Ascending aorta (tissue), 2 donors: ENCODE results near the gene PYGO1. TPM values are rescaled to one million over a fixed set of nuclear protein-coding genes. Genes with fewer than 3 reads are reported as not detected.

ENCODE experiments used
- DNase-seq, 2 donors: peaks; one replicate each; pipeline ENCODE4 v3.0.0-alpha.2; 2019; ENCODE audit warnings: low spot score in 2 of 2
- H3K27ac ChIP-seq, 2 donors: fragments of 200-600 bp; sonication (generic); one replicate each; pipeline ENCODE4 v1.5.1; 2016 to 2017; ENCODE audit warnings: mild to moderate bottlenecking in 1 of 2
- H3K27me3 ChIP-seq: fragments of 200-600 bp; sonication (generic); one replicate; pipeline ENCODE4 v1.5.1; 2017
- H3K36me3 ChIP-seq, 2 donors: fragments of 200-600 bp; sonication (generic); one replicate each; pipeline ENCODE4 v1.5.1; 2016
- H3K4me1 ChIP-seq, 2 donors: fragments of 200-600 bp; sonication (generic); one replicate each; pipeline ENCODE4 v1.5.1; 2016 to 2017; ENCODE audit warnings: mild to moderate bottlenecking in 1 of 2
- H3K4me3 ChIP-seq, 2 donors: fragments of 200-600 bp; sonication (generic); one replicate each; pipeline ENCODE4 v1.5.1; 2016 to 2017; ENCODE audit warnings: mild to moderate bottlenecking in 1 of 2
- H3K9me3 ChIP-seq, 2 donors: fragments of 200-600 bp; sonication (generic); one replicate each; pipeline ENCODE4 v1.5.1; 2016
- intact Hi-C: fragments of 100-400 bp; cut with DNase I; formaldehyde crosslinking; loops from one replicate; pipeline ENCODE4 v1.15.1; 2023
- total RNA-seq: library from RNA; depleted of rRNA; stranded (reverse); fragments of >200 nt; gene quantifications from one replicate; pipeline ENCODE4 v1.1.0, GENCODE V29; 2016
- TF ChIP-seq, protein P1 (sequence below), 3 experiments: fragments of 200-600 bp in 2 of 3; fragments of 450-650 bp in 1 of 3; sonication (generic) in 2 of 3; IDR thresholded peaks; one replicate each; pipeline ENCODE4 v1.5.1; 2016 to 2019; ENCODE audit warnings: antibody characterized with exemption in 3 of 3, mild to moderate bottlenecking in 1 of 3, moderate library complexity in 1 of 3

The PYGO1 gene
- total RNA-seq, 1 donor from 2014 or later: 7.1 TPM

DNA sequence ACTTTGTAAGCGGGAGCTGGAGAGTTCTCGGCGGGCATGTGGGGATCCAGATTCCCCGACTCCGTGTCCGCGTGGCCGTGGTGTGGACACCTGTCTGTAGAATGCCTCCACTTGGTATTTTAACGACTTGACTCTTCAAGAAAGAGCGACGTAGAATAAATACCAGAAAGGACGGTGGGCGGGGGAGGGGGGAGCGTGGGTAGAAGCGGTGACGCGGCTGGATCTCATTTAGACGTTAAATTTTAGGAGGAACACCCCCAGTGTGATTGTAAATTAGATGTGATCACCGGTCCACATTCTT lies 620 bp upstream of the PYGO1 start:
- DNase-seq: no peak
- Histone ChIP-seq H3K4me1 (peaks cover 0 to 13% of the 10 kb centered on the region in 2 donors), H3K27me3 (no peaks in the 10 kb centered on the region), H3K9me3 (no peaks in the 10 kb centered on the region), H3K27ac (peak overlapping the region; percentile 63 to 98), H3K4me3 (peak overlapping the region; percentile 73 to 80), H3K36me3 (no peaks in the 10 kb centered on the region)
- TF ChIP-seq, protein P1, sequence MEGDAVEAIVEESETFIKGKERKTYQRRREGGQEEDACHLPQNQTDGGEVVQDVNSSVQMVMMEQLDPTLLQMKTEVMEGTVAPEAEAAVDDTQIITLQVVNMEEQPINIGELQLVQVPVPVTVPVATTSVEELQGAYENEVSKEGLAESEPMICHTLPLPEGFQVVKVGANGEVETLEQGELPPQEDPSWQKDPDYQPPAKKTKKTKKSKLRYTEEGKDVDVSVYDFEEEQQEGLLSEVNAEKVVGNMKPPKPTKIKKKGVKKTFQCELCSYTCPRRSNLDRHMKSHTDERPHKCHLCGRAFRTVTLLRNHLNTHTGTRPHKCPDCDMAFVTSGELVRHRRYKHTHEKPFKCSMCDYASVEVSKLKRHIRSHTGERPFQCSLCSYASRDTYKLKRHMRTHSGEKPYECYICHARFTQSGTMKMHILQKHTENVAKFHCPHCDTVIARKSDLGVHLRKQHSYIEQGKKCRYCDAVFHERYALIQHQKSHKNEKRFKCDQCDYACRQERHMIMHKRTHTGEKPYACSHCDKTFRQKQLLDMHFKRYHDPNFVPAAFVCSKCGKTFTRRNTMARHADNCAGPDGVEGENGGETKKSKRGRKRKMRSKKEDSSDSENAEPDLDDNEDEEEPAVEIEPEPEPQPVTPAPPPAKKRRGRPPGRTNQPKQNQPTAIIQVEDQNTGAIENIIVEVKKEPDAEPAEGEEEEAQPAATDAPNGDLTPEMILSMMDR (IDR thresholded peaks at IDR 0.05): no peak
- intact Hi-C loops: loop anchor here (10.0 kb wide), 1 partner anchor 656 kb away; the partner anchor contains the start of gene RFX7

DNA sequence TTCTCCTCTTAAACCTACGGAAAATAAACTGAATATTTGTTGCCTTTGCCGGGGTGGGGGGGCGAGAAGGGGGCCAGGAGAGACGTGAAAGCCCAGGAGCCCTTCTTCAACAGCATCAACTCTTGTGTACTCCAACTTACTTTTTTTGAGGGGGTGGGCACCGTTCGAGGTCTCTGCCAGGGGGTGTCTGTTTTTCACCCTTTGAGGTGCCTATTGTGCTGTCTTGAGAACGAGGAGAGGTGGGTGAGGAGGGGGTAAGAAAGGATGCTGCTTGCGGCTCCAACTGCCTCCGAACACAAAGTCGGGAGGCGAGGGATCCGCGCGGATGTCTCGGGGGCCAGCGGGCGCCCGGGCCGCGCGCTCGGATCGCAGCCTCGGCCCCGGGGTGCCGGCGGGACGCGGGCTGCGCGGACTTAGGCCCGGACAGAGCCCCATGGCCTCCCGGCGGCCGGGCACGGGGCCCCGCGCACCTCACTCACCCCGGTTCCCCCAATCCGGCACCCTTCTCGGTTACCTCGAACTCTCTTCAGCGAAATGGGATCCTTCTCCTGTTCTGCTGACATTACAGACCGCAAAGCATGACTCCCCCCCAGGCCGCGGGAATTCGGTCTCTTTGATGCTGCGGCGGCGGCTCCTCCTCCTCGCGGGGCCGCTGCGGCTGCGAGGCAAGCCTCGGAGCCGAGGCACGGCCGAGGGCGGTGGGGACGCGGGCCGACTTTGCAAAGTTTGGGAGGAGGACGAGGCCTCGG lies 650 bp downstream of the PYGO1 start:
- Histone ChIP-seq H3K27ac (peak overlapping the region; percentile 86 to 98), H3K36me3 (no peaks in the 10 kb centered on the region), H3K4me1 (peaks cover 0 to 13% of the 10 kb centered on the region in 2 donors), H3K27me3 (no peaks in the 10 kb centered on the region), H3K9me3 (no peaks in the 10 kb centered on the region), H3K4me3 (peak overlapping the region; percentile 73 to 80)
- TF ChIP-seq, protein P1 (IDR thresholded peaks at IDR 0.05): no peak
- intact Hi-C loops: loop anchor here (10.0 kb wide), 1 partner anchor 657 kb away; the partner anchor contains the start of gene RFX7
- no peak for DNase-seq

DNA sequence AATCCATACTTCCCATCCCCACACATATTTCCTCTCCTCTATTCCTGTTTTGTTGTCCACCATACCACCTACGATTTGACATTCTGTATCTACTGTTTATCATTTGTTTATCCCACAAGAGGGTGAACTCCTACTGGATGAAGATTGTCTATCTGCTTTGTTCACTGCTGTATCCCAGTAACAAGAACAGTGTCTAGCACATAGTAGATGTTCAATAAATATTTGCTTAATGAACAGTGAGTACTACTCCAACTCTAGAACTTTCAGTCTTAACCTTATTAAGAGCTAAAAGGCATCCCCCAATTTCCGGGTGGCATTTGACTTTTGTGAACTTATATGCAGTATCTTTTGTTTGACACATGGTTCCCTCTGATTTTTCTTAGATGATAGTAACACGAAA lies 1.3 kb downstream of the PYGO1 start:
- Histone ChIP-seq H3K27me3 (no peaks in the 10 kb centered on the region), H3K4me1 (peaks cover 0 to 13% of the 10 kb centered on the region in 2 donors), H3K27ac (no peak overlapping the region), H3K4me3 (peak overlapping the region; percentile 73 to 80), H3K36me3 (no peaks in the 10 kb centered on the region), H3K9me3 (no peaks in the 10 kb centered on the region)
- TF ChIP-seq, protein P1 (IDR thresholded peaks at IDR 0.05): no peak
- intact Hi-C loops: loop anchor here (10.0 kb wide), 1 partner anchor 658 kb away; the partner anchor contains the start of gene RFX7
- DNase-seq: no peak

GRCh38 chr15:55576943-55577342 lies 11.2 kb downstream of the PYGO1 start:
- intact Hi-C loops: no loop called here
- Histone ChIP-seq H3K4me3 (no peak overlapping the region), H3K27me3 (no peaks in the 10 kb centered on the region), H3K36me3 (no peaks in the 10 kb centered on the region), H3K27ac (no peak overlapping the region), H3K9me3 (no peaks in the 10 kb centered on the region), H3K4me1 (no peaks in the 10 kb centered on the region)
- TF ChIP-seq, protein P1 (IDR thresholded peaks at IDR 0.05): no peak
- DNase-seq: no peak

DNA sequence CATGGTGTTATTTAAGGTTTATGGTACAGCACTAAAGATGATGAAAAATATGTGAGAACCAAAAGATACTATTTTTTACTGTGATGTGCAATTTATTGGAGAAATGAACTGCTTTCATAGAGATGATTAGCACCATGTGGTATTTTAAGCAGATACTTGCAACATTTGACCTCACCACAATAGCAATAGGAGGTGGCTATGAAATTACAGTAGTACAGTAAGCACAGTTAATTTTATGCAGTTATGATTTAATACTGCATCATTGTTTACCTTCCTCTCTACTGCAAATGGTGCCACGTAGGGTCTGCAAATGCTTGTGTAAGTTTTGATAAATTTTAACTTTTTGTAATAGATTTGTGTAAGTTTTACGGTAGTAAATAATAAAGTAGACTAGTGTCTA lies 14.0 kb downstream of the PYGO1 start:
- Histone ChIP-seq H3K27ac (no peak overlapping the region), H3K27me3 (no peaks in the 10 kb centered on the region), H3K4me1 (no peaks in the 10 kb centered on the region), H3K4me3 (no peak overlapping the region), H3K9me3 (peaks cover 0 to 16% of the 10 kb centered on the region in 2 donors), H3K36me3 (no peaks in the 10 kb centered on the region)
- no peak for DNase-seq
- TF ChIP-seq, protein P1 (IDR thresholded peaks at IDR 0.05): no peak
- intact Hi-C loops: no loop called here
